Measurements from ENCODE around the gene ANKFY1.

DNA sequence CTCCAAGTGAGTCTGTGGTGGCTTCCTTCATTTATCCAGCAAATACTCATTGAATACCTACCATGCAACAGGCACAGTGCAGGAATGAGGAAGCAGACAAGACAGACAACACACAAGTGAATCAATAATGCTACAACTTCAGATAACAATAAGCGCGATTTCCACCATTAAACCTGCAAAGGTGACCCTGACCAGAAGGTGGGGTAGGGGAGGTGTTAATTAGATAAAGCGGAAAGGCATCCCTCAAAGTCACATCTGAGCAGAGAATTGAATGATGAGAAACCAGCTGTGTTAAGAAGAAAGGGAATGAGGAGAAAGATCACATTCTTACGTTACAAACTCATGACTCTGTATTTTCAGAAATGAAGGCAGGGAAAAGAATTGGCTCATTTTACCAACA is 147.3 kb downstream of the ANKFY1 start:
- TF ChIP-seq, protein P1, sequence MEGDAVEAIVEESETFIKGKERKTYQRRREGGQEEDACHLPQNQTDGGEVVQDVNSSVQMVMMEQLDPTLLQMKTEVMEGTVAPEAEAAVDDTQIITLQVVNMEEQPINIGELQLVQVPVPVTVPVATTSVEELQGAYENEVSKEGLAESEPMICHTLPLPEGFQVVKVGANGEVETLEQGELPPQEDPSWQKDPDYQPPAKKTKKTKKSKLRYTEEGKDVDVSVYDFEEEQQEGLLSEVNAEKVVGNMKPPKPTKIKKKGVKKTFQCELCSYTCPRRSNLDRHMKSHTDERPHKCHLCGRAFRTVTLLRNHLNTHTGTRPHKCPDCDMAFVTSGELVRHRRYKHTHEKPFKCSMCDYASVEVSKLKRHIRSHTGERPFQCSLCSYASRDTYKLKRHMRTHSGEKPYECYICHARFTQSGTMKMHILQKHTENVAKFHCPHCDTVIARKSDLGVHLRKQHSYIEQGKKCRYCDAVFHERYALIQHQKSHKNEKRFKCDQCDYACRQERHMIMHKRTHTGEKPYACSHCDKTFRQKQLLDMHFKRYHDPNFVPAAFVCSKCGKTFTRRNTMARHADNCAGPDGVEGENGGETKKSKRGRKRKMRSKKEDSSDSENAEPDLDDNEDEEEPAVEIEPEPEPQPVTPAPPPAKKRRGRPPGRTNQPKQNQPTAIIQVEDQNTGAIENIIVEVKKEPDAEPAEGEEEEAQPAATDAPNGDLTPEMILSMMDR (IDR thresholded peaks at IDR 0.05; ENCODE audit: low read depth, low read length) = no peak
- TF ChIP-seq, protein P2, sequence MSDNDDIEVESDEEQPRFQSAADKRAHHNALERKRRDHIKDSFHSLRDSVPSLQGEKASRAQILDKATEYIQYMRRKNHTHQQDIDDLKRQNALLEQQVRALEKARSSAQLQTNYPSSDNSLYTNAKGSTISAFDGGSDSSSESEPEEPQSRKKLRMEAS (IDR thresholded peaks at IDR 0.05; ENCODE audit: low read depth, low read length) = no peak
- TF ChIP-seq POLR2A (IDR thresholded peaks at IDR 0.05; ENCODE audit: extremely low read depth, insufficient read length) = no peak

Measured in NB4 (cell line).